Hematopoietic multipotent progenitor cell treated with erythropoietin and hydrocortisone succinate and interleukin-3 and kit ligand, for 15 days (in vitro differentiated cells): ENCODE results near the gene BTRC.

Experiments
- DNase-seq: peaks from one replicate; pipeline ENCODE4 v3.0.0-alpha.2; 2015; ENCODE audit warnings: low spot score

Gene BTRC

DNA sequence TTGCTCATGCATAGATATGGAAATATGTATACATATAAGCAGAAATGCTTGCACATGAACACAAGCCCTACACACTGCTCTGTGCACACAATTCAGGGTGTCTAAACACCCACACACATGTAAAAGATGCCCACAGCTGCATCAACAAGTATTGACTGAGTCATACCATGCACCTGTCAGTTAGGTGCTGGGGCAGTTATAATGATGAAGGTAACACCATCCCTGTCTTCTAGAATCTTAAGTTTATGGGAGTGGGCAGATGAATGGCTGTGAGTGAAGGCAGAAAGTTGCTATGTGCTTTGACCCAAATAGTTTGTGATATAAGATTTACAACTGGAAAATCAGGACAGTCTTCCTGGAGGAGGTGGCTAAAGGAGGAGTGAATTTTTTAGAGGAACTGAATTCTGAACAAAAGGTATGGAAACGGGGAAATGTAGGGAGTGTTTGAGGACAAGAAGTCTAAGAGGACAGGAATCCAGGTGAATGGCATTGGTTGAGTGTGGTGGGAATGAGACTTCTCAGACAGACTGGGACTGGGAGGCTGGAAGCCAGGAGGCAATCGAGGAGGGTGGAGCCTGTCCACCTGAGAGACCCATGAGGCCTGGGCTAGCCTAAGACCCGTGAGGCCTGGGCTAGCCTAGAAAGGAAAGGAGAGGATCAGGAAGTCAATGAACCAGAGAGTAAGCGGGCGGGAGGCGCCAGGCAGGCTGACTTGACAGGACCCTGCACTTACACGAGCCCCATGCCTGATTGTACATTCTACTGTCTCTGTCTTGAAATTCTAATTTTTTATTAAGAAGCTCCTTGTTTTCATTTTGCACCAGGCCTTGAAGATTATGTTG lies 213.4 kb downstream of the BTRC start:
- no peak for DNase-seq

GRCh38 chr10:101568054-101568745 lies 214.2 kb downstream of the BTRC start:
- no peak for DNase-seq

GRCh38 chr10:101569323-101569621 lies 215.3 kb downstream of the BTRC start:
- DNase-seq: no peak

DNA sequence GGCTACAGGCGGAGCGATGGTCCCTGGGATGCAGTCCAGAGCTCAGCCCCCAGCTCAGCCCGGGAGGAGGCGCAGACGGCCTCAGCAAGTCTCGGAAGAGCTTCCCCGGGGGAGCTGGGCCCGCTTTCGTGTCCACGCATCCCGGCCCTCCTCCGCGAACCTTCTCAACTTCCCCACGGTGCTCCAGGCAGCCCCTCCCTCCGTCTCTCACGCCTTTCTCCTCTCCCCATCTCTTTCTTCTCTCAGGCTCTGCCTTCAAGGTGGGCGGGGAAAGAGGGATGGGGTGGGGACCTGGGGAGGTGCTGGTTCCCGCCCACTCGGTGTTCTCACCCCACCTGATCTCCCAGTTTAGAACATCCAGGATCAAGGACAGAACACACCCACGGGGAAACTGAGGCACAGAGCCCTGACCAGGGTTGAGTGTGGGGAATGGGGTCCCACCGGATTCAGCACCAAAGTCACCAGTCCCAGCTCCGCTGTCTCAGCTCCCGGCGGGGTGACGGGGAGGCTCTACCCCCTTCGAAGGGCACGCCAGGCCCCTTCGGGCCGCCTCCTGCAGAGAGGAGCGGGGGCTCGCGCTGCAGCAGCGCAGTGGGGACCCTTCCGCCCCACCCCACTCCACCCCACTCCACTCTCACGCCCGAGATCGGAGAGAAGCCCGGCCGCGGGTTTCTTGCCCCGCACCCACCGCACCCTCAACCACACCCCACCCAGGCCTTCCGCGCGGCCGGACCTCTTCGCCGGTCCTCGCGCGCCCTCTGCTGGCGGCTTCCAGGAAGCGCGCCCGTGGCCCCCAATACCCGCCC lies 215.9 kb downstream of the BTRC start:
- peak; percentile 89 for DNase-seq

DNA sequence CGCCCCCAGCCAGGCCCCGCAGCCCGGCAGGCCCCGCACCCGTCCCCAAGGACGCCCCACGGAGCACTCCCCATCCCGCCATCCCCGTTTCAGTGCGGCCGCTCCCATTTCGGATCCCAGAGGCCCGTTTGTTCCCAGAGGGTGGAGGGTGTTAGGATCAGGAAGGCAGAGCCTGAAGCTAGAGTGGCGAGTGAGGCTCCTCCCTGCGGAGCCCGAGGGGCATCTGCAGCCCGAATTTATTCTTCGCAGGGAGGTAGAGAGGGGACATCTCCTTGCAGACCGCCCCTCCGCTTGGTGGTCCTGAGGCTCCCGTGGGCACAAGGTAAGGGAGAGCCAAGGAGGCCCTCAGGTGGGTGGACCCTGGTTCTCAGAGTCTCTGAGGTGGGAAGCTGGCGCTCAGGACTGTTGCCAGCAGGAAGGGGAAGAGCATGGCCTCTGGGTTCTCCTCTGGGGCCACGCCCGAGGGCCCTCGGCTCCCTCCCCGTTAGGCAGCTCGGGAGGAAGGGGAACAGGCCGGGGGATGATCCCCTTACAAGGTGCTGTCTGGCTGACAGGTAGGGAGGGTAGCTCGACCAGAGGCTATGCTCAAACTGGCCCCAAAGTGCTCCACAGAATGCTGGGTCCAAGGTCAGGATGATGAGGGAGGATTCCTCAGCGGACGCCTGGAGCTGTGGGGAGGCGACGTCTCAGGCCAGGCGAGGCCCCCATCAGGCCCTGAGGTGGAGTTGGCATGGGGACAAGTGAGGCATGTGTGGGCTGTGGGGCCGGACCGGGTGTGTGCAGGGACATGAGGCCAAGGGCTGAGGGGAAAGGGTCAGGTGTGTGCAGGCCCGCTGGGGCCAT lies 216.7 kb downstream of the BTRC start:
- DNase-seq: peak; percentile 34

GRCh38 chr10:101571271-101571925 lies 217.4 kb downstream of the BTRC start:
- DNase-seq: no peak

DNA sequence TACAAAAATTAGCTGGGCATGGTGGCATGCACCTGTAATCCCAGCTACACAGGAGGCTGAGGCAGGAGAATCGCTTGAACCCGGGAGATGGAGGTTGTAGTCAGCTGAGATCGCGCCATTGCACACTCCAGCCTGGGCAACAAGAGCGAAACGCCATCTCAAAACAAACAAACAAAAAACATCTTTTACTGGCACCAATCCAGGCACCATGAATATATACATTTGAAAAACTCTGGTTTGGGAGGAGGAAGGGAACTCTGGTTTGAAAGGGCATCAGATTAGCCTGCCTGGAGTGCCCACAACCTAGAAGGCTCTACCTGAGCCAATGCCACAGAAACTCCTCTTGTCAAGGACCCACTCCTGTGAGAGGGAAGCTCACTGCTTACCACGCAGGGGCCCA lies 218.2 kb downstream of the BTRC start:
- peak; percentile 75 for DNase-seq

DNA sequence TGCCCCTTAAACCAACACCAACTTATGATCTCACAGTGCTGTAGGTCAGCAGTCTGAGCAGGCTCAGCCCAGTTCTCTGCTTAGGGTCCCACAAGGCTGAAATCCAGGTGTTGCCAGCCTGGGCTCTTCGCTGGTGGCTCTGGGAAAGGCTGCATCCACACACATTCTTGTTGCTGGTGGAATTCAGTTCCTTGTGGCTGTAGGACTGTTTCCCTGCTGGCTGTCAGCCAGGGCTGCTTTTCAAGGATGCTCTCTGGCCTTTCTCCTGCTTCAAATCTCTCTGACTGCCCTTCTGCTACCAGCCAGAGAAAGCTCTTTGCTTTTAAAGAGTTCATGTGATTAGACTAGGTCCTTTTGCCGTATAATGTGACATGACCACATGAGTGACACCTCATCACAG lies 218.8 kb downstream of the BTRC start:
- peak; percentile 17 for DNase-seq

DNA sequence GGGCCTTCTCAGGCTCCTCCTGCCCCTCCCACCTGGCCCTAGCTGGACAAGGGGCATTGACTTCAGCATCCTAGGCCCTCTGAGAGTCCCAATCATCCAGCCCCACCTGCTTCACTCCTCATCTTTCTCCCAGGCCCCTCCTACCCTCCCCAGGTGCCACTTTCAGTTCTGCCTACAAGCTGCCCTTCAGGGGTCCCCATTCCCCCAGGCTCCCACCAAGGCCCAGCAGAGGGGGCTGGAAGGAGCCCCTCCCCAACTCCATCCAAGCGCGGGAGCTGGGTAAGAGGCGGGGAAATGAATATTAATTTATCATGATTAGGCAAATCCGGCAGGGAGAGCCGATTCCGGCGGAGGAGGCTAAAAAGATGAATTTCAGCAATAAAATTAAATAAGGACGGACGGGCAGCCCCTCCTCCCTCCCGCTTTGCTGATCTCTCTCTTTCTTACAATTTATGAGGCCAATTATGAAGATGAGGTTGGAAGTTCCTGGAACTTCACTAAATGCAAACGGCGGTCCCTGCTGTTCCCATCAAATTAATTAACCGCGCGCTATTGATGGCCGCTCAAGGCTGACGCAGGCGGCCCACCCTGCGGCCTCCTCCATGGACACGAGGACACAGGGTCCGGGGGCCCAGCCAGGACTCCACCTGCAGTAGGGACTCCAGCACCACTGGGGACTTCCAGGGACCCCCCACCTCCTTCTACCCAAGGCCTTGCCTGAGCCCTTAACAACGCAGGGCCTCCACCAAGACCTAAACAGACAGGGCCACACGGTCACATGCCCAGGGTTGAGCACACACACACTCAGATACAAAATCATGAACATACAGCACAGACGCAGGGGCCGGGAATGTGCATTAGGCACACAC lies 220.2 kb downstream of the BTRC start:
- DNase-seq: no peak

GRCh38 chr10:101575091-101575490 lies 221.1 kb downstream of the BTRC start:
- DNase-seq: peak; percentile 56

- DNase-seq: peak; percentile 95
These were observed 221.7 kb downstream of the BTRC start for GRCh38 chr10:101575580-101576210.

DNA sequence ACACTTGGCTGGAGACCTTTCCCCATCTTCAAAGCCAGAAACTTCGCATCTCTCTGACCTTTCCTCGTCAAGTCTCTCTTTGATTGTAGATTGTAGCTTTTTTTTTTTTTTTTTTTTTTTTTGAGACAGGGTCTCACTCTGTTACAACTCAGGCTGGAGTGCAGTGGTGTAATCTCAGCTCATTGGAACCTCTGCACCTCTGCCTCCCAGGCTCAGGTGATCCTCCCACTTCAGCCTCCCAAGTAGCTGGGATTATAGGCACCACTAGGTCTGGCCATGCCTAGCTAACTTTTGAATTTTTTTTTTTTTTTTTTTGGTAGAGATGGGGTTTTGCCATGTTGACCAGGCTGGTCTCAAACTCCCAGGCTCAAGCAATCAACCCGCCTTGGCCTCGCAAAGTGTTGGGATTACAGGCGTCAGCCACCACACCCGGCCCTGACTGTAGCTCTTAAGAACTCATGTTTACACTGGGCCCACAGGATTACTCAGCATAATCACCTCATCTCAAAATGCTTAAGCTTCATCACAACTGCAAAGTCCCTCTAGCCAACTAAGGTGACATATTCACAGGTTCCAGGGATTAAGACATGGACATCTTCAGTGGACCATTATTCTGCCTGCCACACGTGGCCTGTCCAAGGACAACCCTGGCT lies 222.4 kb downstream of the BTRC start:
- DNase-seq: peak; percentile 90

DNA sequence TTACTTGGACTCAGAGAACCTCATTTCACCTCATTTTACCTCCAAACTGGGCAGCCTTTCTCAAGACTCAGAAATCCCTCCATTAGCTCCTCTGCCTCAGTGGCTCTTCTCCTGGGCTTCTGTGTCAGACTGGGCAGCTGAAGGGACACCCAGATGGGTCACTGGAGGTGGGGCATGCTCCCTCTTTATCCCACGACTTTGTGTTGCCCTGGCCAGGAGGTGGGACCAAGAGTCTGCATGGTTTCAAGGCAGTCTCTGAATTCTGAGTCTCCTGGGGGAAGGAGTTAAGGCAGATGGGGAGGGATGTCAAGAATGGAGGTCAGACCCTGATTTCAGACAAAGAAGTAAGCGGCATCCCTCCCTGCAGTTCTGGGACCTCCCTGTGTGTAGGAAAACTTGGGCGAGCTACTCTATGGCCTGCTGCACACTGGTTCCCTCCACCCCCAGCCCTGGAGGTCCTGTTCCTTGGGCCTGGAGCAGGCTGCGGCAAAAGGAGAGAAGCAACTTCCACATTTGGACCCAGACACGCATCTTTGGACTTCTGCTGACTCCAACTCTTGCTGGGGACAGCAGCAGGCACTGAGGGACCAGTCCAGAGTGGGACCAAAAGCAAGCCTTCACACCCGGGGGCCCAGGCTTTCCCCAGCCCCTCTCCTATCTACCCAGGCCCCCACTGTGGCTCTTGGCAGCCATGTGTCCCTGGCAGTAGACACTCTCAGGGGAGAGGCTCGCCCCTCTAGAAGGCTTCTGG lies 223.3 kb downstream of the BTRC start:
- peak; percentile 21 for DNase-seq

GRCh38 chr10:101578192-101578591 lies 224.2 kb downstream of the BTRC start:
- no peak for DNase-seq

GRCh38 chr10:101578803-101579515 lies 225.0 kb downstream of the BTRC start:
- no peak for DNase-seq

DNA sequence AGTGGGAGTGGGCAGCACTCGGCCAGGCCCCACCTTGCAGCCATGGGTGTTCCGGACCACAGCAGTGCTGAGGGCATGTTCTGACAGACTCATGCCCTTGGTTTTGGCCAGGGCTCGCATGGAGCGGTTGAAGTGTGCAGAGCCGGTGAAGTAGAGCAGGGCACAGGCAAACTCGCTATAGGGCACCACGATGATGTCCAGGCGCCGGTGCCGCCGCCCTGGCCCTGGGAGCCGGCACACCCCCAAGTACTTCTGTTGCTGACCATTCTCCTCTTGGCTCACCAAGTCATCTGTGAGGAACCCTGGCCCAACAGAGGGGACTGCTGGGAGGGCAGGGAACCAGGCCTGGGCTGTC lies 225.5 kb downstream of the BTRC start:
- no peak for DNase-seq

DNA sequence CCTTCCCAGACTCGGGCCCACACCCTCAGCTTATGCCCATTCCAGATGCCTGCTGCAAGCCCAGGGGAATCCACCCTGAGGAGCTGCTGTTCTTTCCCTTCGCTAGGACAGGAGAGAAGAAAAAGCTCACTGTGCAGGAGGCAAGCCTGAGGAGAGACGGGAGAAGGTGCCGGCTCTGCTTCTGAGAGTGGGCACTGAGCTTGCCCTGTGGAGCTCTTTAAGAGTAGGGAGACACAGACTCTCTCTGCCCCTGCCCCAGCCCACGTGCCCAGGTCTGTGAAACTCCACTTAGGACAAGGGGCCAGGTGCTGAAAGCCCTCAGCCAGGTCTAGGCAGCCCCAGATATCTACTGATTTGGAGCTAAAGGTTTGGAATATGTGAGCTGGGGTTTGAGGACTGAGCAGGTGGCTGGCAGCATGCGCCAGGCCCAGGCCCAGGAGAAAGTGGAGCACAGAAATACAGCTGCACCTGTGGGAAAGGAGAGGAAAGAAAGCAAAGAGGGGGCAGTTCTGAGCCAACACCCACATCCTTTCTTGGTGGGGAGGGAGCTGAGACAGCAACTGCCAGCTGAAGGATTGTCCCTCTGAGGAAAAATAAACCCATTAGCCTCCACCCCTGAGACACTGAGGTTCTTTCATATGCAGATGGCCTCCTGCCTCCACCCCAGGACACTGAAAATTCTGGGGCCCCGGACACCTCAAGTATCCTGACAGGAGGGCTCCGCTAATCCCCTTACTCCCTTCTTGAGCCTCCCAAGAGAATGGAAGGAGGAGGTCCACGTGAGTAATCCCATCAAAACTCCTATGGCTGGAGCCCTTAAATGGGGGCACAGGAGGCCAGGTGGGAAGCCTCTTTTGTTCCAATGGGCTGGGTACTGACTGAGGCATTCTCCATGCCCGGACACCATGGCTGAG lies 226.8 kb downstream of the BTRC start:
- DNase-seq: no peak
